ENCODE results near the gene GFOD2. TPM values are rescaled to one million over a fixed set of nuclear protein-coding genes. Genes with fewer than 3 reads are reported as not detected.

The GFOD2 gene
- total and polyA plus RNA-seq, 2 donors (not counting 3 experiments of a cell fraction or from before 2014, with no cell fraction given): 38.1 to 47.5 TPM

- dilution Hi-C loops (cut with MboI; ENCODE audit: extremely low pct_ligation_motif_present, low sequenced_read_pairs) (no loop called here), intact Hi-C loops (cut with micrococcal nuclease) (no loop called here)
- Histone ChIP-seq H3K4me1 (ENCODE audit: control insufficient read depth, extremely low read depth, insufficient read depth, low read length) (no peaks in the 10 kb centered on the region), H4K20me1 (replicated peaks; ENCODE audit: control insufficient read depth, extremely low read depth, insufficient read depth, low read length) (peaks cover 7% of the 10 kb centered on the region), H3K79me2 (ENCODE audit: control insufficient read depth, insufficient read depth, low read length) (peaks cover 81% of the 10 kb centered on the region), H2AFZ (ENCODE audit: low read depth, low read length) (no peak overlapping the region), H3K36me3 (ENCODE audit: control insufficient read depth in 2 of 2, extremely low read depth in 1 of 2, insufficient read depth in 2 of 2, low read length in 2 of 2) (no peaks in the 10 kb centered on the region), H3K9me3 (replicated peaks; ENCODE audit: control insufficient read depth, insufficient read depth, low read length) (no peaks in the 10 kb centered on the region), H3K9ac (replicated peaks; ENCODE audit: extremely low read depth, insufficient read depth, low read length) (no peak overlapping the region), H3K27me3 (ENCODE audit: control insufficient read depth in 2 of 2, insufficient read depth in 2 of 2, low read length in 2 of 2) (no peaks in the 10 kb centered on the region), H3K27ac (ENCODE audit: insufficient read depth, low read depth, low read length) (no peak overlapping the region), H3K4me2 (ENCODE audit: insufficient read depth, low read length) (no peak overlapping the region), H3K9me1 (replicated peaks; ENCODE audit: control insufficient read depth, extremely low read depth, insufficient read depth, low read length) (no peaks in the 10 kb centered on the region), H3K4me3 (replicated peaks in 1 of 3; ENCODE audit: insufficient read depth in 1 of 3, low read depth in 1 of 3, low read length in 3 of 3) (no peak overlapping the region)
- TF ChIP-seq EZH2 (IDR thresholded peaks at IDR 0.05; ENCODE audit: borderline replicate concordance, low read depth, low read length, severe bottlenecking) (no peak), JUN (IDR thresholded peaks at IDR 0.05; ENCODE audit: borderline replicate concordance, insufficient read depth, insufficient read length, low read depth) (no peak), MYC (IDR thresholded peaks at IDR 0.05; ENCODE audit: low read depth, low read length) (no peak), POLR2AphosphoS5 (IDR thresholded peaks at IDR 0.05; ENCODE audit: insufficient read depth, low read depth, low read length) (no peak)
- DNase-seq (ENCODE audit: low read depth, low spot score) (no peak), FAIRE-seq (no peak)
- CTCF ChIA-PET: no interaction called here
- BruUV-seq (replicated peaks): no TSS peak
- POLR2A ChIA-PET: interaction anchor here (0.7 kb wide), 1 partner anchor 423 kb away, joined by 6 read pairs; no protein-coding TSS in a partner anchor
These were observed 11.9 kb downstream of the GFOD2 start for GRCh38 chr16:67707210-67707609.

- intact Hi-C loops (cut with micrococcal nuclease): no loop called here
- no peaks in the 10 kb centered on the region for H3K27me3 ChIP-seq (ENCODE audit: control insufficient read depth in 2 of 2, insufficient read depth in 2 of 2, low read length in 2 of 2)
- DNase-seq (ENCODE audit: low read depth, low spot score): no peak
- no peaks in the 10 kb centered on the region for H3K9me3 ChIP-seq (replicated peaks; ENCODE audit: control insufficient read depth, insufficient read depth, low read length)
- no peaks in the 10 kb centered on the region for H3K36me3 ChIP-seq (ENCODE audit: control insufficient read depth in 2 of 2, extremely low read depth in 1 of 2, insufficient read depth in 2 of 2, low read length in 2 of 2)
- H3K4me3 ChIP-seq (replicated peaks in 1 of 3; ENCODE audit: insufficient read depth in 1 of 3, low read depth in 1 of 3, low read length in 3 of 3): no peak overlapping the region
- no peak overlapping the region for H3K27ac ChIP-seq (ENCODE audit: insufficient read depth, low read depth, low read length)
- dilution Hi-C loops (cut with MboI; ENCODE audit: extremely low pct_ligation_motif_present, low sequenced_read_pairs): no loop called here
- no TSS peak for BruUV-seq (replicated peaks)
- no peak for FAIRE-seq
- TF ChIP-seq POLR2A (IDR thresholded peaks at IDR 0.05; ENCODE audit: low read depth, low read length) (no peak), GATA2 (IDR thresholded peaks at IDR 0.05; ENCODE audit: insufficient read depth, insufficient read length, low read depth, low read length) (no peak)
- ChIA-PET POLR2A (no interaction called here), CTCF (interaction anchor here (1.0 to 1.7 kb wide), 2 partner anchors 14 to 183 kb away, joined by 3 read pairs; no protein-coding TSS in a partner anchor)
- H3K4me1 ChIP-seq (ENCODE audit: control insufficient read depth, extremely low read depth, insufficient read depth, low read length): no peaks in the 10 kb centered on the region
- peaks cover 7% of the 10 kb centered on the region for H4K20me1 ChIP-seq (replicated peaks; ENCODE audit: control insufficient read depth, extremely low read depth, insufficient read depth, low read length)
- H3K4me2 ChIP-seq (ENCODE audit: insufficient read depth, low read length): no peak overlapping the region
- no peak overlapping the region for H3K9ac ChIP-seq (replicated peaks; ENCODE audit: extremely low read depth, insufficient read depth, low read length)
- H3K9me1 ChIP-seq (replicated peaks; ENCODE audit: control insufficient read depth, extremely low read depth, insufficient read depth, low read length): no peaks in the 10 kb centered on the region
- no peak overlapping the region for H2AFZ ChIP-seq (ENCODE audit: low read depth, low read length)
- peaks cover 76% of the 10 kb centered on the region for H3K79me2 ChIP-seq (ENCODE audit: control insufficient read depth, insufficient read depth, low read length)
These were observed 15.0 kb downstream of the GFOD2 start for GRCh38 chr16:67704110-67704509.
